HepG2 (cell line): ENCODE results near the gene BCO2. TPM values are rescaled to one million over a fixed set of nuclear protein-coding genes. Genes with fewer than 3 reads are reported as not detected.

ENCODE experiments used
- ATF7 ChIP-seq, 2 experiments: fragments of 450-650 bp in 1 of 2; sonication (generic) in 1 of 2; formaldehyde crosslinking in 1 of 2; IDR thresholded peaks; 2 replicates each; pipeline versions ENCODE4 v1.4.0 to v1.6.1; 2016 to 2020; ENCODE audit warnings: antibody characterized with exemption in 1 of 2, mild to moderate bottlenecking in 1 of 2, missing genetic modification reagents in 1 of 2
- CHCHD3 ChIP-seq: sonication (generic); formaldehyde crosslinking; IDR thresholded peaks from 2 replicates; pipeline ENCODE4 v1.8.0; 2022; ENCODE audit warnings: mild to moderate bottlenecking, missing genetic modification reagents, moderate library complexity
- EP300 ChIP-seq, 3 experiments: sonication (generic) in 1 of 3; formaldehyde crosslinking in 1 of 3; IDR thresholded peaks; 2 replicates each; pipeline versions ENCODE4 v1.5.1 to v1.6.1; 2011 to 2020; ENCODE audit warnings: low read depth in 2 of 3, low read length in 2 of 3, borderline replicate concordance in 1 of 3, improper control_type of control experiment in 1 of 3, mild to moderate bottlenecking in 1 of 3, missing genetic modification reagents in 1 of 3, moderate library complexity in 1 of 3
- FOXA3 ChIP-seq: IDR thresholded peaks from 2 replicates; pipeline ENCODE4 v1.6.1; 2016; ENCODE audit warnings: missing genetic modification reagents, missing compliant biosample characterization
- FOXP1 ChIP-seq, 2 experiments: fragments of 450-650 bp in 1 of 2; IDR thresholded peaks; 2 replicates each; pipeline ENCODE4 v1.6.1; 2017 to 2018; ENCODE audit warnings: antibody characterized with exemption in 1 of 2
- JUN ChIP-seq: sonication (generic); formaldehyde crosslinking; IDR thresholded peaks from 2 replicates; pipeline ENCODE4 v1.4.0; 2020; ENCODE audit warnings: mild to moderate bottlenecking, missing genetic modification reagents
- MAFK ChIP-seq, 2 experiments: IDR thresholded peaks in 1 of 2; conservative IDR thresholded peaks in 1 of 2; 2 replicates each; pipeline ENCODE4 v1.6.1; 2011; ENCODE audit warnings: improper control_type of control experiment in 2 of 2, low read length in 2 of 2
- MEF2D ChIP-seq: sonication (generic); formaldehyde crosslinking; IDR thresholded peaks from 2 replicates; pipeline ENCODE4 v1.5.1; 2020; ENCODE audit warnings: mild to moderate bottlenecking, missing genetic modification reagents
- MIER2 ChIP-seq: IDR thresholded peaks from 2 replicates; pipeline ENCODE4 v1.6.1; 2016; ENCODE audit warnings: missing biosample characterization, missing genetic modification reagents
- REST ChIP-seq, 2 experiments: IDR thresholded peaks; 2 replicates each; pipeline ENCODE4 v1.6.1; 2011 to 2012; ENCODE audit warnings: low read length in 2 of 2, borderline replicate concordance in 1 of 2, low read depth in 1 of 2, mild to moderate bottlenecking in 1 of 2, moderate library complexity in 1 of 2
- SOX6 ChIP-seq, 2 experiments: fragments of 450-650 bp in 1 of 2; sonication (generic) in 1 of 2; formaldehyde crosslinking in 1 of 2; IDR thresholded peaks; 2 replicates each; pipeline versions ENCODE4 v1.4.0 to v1.6.1; 2017 to 2020; ENCODE audit warnings: antibody characterized with exemption in 1 of 2, mild to moderate bottlenecking in 1 of 2, missing genetic modification reagents in 1 of 2
- ZBTB21 ChIP-seq: sonication (generic); formaldehyde crosslinking; IDR thresholded peaks from 2 replicates; pipeline ENCODE4 v1.4.0; 2020; ENCODE audit warnings: missing genetic modification reagents
- ZC3H4 ChIP-seq: sonication (generic); formaldehyde crosslinking; IDR thresholded peaks from 2 replicates; pipeline ENCODE4 v1.4.0; 2020; ENCODE audit warnings: missing genetic modification reagents, borderline replicate concordance
- ZGPAT ChIP-seq: IDR thresholded peaks from 2 replicates; pipeline ENCODE4 v1.6.1; 2016; ENCODE audit warnings: mild to moderate bottlenecking
- ZNF333 ChIP-seq: sonication (generic); formaldehyde crosslinking; IDR thresholded peaks from 2 replicates; pipeline ENCODE4 v1.4.0; 2020; ENCODE audit warnings: mild to moderate bottlenecking, missing genetic modification reagents, borderline replicate concordance
- ZNF644 ChIP-seq: IDR thresholded peaks from 2 replicates; pipeline ENCODE4 v1.6.1; 2016; ENCODE audit warnings: low read depth
- polyA plus RNA-seq, 8 experiments: library from polyadenylated mRNA; depleted of rRNA in 3 of 8; stranded (reverse) in 7 of 8; unstranded in 1 of 8; fragments of >200 nt; fragmentation: Illumina TruSeq in 4 of 8; extraction: Trizol in 4 of 8; gene quantifications; 2 replicates each; pipeline versions ENCODE4 v1.2.1 to v1.2.3, GENCODE V29; 2011 to 2016; ENCODE audit warnings: low read depth in 4 of 8, missing spikeins in 1 of 8, mixed read lengths in 1 of 8; ENCODE audit not compliant: insufficient read depth in 1 of 8
- total RNA-seq, 5 experiments: library from RNA; depleted of rRNA; stranded (reverse); fragments of >200 nt; fragmentation: Illumina TruSeq; extraction: Trizol; gene quantifications; 2 replicates each; pipeline ENCODE4 v1.2.3, GENCODE V29; 2016; ENCODE audit warnings: low read depth in 1 of 5
- TF ChIP-seq, protein P1 (sequence below): sonication (generic); formaldehyde crosslinking; IDR thresholded peaks from 2 replicates; pipeline ENCODE4 v1.4.0; 2020; ENCODE audit warnings: mild to moderate bottlenecking, missing genetic modification reagents
- TF ChIP-seq, protein P2 (sequence below): sonication (generic); formaldehyde crosslinking; IDR thresholded peaks from 2 replicates; pipeline ENCODE4 v1.4.0; 2020; ENCODE audit warnings: missing genetic modification reagents
- TF ChIP-seq, protein P3 (sequence below), 2 experiments: fragments of 450-650 bp in 1 of 2; sonication (generic) in 1 of 2; formaldehyde crosslinking; IDR thresholded peaks; 2 replicates each; pipeline versions ENCODE4 v1.5.0 to v1.8.0; 2020 to 2022; ENCODE audit warnings: mild to moderate bottlenecking in 1 of 2, missing genetic modification reagents in 1 of 2

The BCO2 gene
- total and polyA plus RNA-seq, 2 of the 13 experiments (the other 11 are each of a cell fraction or from before 2014, with no cell fraction given): 0.38 to 0.58 TPM

DNA sequence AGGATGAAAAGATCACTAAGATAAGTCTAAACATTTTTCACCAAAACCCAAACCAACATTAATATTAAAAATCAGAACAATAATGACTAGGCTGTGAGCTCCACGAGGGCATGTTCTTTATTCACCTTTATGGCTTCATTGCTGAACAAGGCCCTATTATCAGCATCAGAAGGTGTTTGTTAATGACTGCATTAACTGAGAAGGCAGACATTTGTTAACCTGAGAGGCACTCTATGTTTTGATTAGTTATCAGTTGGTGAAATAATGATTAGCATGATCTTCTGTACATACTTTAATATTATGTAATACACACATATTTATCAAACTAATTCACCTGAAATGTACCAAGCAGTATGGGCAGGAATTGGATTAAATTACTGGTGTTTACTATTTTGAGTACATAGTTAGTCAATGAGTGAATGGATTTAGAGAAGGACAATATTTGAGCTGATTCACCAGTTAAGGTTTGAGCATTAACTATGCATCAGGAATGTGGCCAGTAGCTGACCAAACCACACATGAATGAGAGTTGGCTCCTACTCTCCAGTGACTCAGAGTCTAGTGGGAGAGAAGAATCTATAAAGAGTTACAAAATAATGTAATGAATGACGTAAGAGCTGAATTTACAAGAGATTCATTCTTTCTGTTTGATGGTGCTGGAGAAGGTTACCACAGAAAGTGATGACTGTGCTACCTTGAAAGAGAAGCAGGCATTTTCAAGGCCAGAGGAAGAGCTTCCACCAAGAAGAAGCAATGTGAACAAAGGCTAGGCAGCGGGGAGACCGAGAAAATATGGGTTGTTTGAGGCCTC lies 18.2 kb upstream of the BCO2 start (continued):
- TF ChIP-seq EP300 (IDR thresholded peaks at IDR 0.05; ENCODE audit: low read depth in 2 of 2, low read length in 2 of 2) (no peak), EP300 (CRISPR knock-in tag; IDR thresholded peaks at IDR 0.05; ENCODE audit: borderline replicate concordance) (peak; percentile 62; the same call in 1 of the 2 replicates), ZNF333 (no peak), ATF7 (IDR thresholded peaks at IDR 0.05) (peak; percentile 93), ATF7 (CRISPR knock-in tag; IDR thresholded peaks at IDR 0.05) (no peak), MIER2 (CRISPR knock-in tag) (peak; percentile 83; the same call in 1 of the 2 replicates), REST (IDR thresholded peaks at IDR 0.05; ENCODE audit: borderline replicate concordance in 1 of 2, low read depth in 1 of 2, low read length in 2 of 2) (peak in 1 of 2 experiments; percentile 76; a peak in 2 of 4 replicates), MAFK (conservative IDR thresholded peaks at IDR 0.05 in 1 of 2, IDR thresholded peaks at IDR 0.05 in 1 of 2; ENCODE audit: low read length in 2 of 2) (peak; percentile 81 to 91), ZBTB21 (peak; percentile 88), ZNF644 (peak; percentile 72; the same call in 1 of the 2 replicates), SOX6 (IDR thresholded peaks at IDR 0.05) (no peak), SOX6 (CRISPR knock-in tag; IDR thresholded peaks at IDR 0.05) (peak; percentile 37; the same call in 1 of the 2 replicates), FOXP1 (IDR thresholded peaks at IDR 0.05) (no peak), FOXP1 (CRISPR knock-in tag; IDR thresholded peaks at IDR 0.05) (peak; percentile 8; the same call in 1 of the 2 replicates), MEF2D (CRISPR knock-in tag) (no peak), JUN (CRISPR knock-in tag) (peak; percentile 59; the same call in 1 of the 2 replicates), FOXA3 (CRISPR knock-in tag) (peak; percentile 50), ZGPAT (peak; percentile 32; the same call in 1 of the 2 replicates), ZC3H4 (CRISPR knock-in tag) (no peak), CHCHD3 (CRISPR knock-in tag) (no peak)
- TF ChIP-seq, protein P1, sequence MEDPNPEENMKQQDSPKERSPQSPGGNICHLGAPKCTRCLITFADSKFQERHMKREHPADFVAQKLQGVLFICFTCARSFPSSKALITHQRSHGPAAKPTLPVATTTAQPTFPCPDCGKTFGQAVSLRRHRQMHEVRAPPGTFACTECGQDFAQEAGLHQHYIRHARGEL (CRISPR knock-in tag): no peak
- TF ChIP-seq, protein P2, sequence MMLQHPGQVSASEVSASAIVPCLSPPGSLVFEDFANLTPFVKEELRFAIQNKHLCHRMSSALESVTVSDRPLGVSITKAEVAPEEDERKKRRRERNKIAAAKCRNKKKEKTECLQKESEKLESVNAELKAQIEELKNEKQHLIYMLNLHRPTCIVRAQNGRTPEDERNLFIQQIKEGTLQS (CRISPR knock-in tag): peak; percentile 55
- TF ChIP-seq, protein P3, sequence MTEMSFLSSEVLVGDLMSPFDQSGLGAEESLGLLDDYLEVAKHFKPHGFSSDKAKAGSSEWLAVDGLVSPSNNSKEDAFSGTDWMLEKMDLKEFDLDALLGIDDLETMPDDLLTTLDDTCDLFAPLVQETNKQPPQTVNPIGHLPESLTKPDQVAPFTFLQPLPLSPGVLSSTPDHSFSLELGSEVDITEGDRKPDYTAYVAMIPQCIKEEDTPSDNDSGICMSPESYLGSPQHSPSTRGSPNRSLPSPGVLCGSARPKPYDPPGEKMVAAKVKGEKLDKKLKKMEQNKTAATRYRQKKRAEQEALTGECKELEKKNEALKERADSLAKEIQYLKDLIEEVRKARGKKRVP (CRISPR knock-in tag; IDR thresholded peaks at IDR 0.05): peak in 1 of 2 experiments; percentile 75; a peak in 2 of 4 replicates
